Fibroblast of the aortic adventitia (primary cell): ENCODE results near the gene SH3RF3. TPM values are rescaled to one million over a fixed set of nuclear protein-coding genes. Genes with fewer than 3 reads are reported as not detected.

Experiments used
- DNase-seq: peaks from one replicate; pipeline ENCODE4 v3.0.0-alpha.2; 2010; ENCODE audit warnings: low read depth
- H3K4me3 ChIP-seq: 2 replicates; pipeline ENCODE4 v1.5.1; 2011; ENCODE audit warnings: low read depth, mild to moderate bottlenecking, control low read depth, low read length, moderate library complexity
- total RNA-seq: library from RNA; depleted of rRNA; stranded (reverse); fragments of >200 nt; gene quantifications from 2 replicates; pipeline ENCODE4 v1.2.3, GENCODE V29; 2012; ENCODE audit warnings: low replicate concordance
- TF ChIP-seq, protein P1 (sequence below): IDR thresholded peaks from 2 replicates; pipeline ENCODE4 v1.5.1; 2011; ENCODE audit warnings: mild to moderate bottlenecking, low read length, control low read depth, inconsistent platforms; ENCODE audit not compliant: insufficient read depth

The SH3RF3 gene
- total RNA-seq, 1 donor: 8.4 TPM

DNA sequence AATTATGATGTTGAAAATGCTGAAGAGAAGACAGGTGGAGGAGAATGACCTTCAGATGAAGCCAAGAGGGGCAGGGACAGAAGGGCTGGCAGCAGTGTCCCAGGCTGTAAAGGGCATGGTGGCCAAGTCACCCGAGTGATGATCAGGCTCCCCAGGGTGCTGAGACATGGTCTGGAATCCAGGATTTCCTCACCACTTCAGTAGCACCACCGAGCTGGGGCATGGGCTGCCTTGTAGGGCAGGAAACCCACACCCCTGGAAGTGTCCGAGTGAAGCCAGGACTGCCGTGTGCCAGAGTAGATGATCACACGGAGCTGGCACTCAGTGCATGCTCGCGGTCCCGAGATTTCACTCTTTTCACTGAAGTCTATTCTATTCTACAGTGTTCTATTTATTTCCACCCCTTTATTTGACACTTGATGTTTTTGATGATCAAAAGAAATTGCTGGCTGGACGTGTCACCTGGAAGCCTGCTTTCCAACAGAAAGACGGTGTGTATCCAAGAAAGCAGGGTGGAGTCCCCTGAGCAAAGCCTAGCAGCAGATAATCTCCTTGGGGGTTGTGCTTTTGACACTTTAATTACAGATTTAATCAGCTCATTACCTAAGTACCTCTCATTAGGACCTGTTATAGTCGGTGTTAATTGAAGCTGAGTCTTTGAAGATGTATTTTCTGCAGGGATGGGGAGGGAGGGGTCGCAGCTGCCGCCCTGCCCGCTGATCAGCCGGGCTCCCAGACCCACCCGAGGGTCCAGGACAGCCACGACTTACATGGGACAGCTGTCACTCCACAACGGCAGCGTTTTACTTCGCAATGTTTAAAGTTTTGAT lies 392.4 kb downstream of the SH3RF3 start:
- no peak for DNase-seq
- TF ChIP-seq, protein P1, sequence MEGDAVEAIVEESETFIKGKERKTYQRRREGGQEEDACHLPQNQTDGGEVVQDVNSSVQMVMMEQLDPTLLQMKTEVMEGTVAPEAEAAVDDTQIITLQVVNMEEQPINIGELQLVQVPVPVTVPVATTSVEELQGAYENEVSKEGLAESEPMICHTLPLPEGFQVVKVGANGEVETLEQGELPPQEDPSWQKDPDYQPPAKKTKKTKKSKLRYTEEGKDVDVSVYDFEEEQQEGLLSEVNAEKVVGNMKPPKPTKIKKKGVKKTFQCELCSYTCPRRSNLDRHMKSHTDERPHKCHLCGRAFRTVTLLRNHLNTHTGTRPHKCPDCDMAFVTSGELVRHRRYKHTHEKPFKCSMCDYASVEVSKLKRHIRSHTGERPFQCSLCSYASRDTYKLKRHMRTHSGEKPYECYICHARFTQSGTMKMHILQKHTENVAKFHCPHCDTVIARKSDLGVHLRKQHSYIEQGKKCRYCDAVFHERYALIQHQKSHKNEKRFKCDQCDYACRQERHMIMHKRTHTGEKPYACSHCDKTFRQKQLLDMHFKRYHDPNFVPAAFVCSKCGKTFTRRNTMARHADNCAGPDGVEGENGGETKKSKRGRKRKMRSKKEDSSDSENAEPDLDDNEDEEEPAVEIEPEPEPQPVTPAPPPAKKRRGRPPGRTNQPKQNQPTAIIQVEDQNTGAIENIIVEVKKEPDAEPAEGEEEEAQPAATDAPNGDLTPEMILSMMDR: no peak

DNA sequence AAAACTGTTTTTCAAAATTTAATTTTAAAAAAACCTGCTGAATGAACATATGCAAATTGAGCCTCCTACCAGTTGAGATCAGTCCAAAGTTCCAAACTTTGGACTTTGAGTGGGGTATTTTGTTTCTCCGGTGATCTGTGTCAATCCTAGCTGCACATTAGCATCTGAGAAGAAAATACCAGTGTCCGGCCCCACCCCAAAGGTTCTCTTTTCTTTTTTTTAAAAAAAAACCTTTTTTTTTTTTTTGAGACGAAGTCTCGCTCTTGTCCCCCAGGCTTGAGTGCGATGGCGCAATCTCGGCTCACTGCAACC lies 393.0 kb downstream of the SH3RF3 start:
- no peak overlapping the region for H3K4me3 ChIP-seq
- DNase-seq: no peak
- TF ChIP-seq, protein P1: no peak

More for the DNA sequence above, 392.4 kb downstream of the SH3RF3 start:
- H3K4me3 ChIP-seq: no peak overlapping the region

DNA sequence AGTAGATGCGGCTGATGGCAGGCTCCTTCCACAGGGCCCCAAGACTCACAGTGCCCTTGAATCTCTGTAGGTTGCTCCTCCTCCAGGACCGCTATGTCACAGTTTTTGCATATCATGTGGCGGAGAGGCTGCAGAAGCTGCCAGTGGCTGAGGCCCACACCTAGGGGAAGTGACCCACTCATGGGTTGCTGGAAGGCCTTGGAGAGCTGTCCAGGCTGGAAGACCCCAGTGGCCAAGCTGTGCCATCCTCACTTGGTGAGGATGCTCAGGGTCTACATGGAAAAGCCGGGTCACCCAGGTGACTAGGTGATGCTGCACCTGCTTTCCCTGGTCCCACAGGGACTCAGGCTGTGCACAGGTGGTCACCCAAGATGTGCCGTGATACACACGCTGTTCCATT lies 394.1 kb downstream of the SH3RF3 start:
- DNase-seq: no peak
- no peak overlapping the region for H3K4me3 ChIP-seq
- TF ChIP-seq, protein P1: no peak

DNA sequence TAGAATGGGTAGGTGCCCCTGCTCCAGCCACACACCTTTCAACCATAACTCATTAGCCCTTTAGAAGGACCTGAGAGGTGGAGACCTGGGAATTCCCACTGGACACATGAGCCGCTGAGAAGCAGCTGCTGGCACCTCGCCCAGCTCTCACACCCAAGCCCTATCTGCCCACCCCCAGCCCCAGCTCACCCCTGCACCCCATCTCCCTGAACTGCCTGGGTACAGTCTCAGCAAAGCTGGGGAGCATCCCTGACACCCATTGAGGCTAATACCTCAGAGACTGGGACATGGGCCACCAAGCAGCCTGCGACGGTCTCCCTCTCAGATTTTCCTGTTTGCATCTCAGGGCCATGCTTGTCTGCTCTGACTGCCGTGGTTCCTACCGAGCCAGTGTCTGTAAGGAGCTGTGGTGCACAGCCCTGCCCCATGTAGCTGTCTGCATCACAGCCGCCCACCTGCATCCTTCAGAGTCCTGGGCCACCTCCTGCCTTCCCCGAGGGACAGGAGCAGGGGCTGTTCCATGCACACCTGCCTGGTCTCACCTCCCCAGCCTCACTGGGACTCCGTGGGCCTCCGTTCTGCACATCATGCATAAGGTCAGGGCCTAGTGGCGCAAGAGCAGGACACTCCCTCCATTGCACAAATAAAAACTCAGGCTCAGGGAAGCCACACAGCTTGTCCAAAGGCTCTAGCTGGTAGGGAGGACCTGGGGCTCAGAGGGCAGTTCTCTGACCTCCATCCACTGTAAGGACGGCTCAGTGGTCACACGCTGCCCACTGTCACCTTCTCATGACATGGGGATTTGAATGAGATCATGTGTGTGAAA lies 394.7 kb downstream of the SH3RF3 start:
- TF ChIP-seq, protein P1: no peak
- no peak overlapping the region for H3K4me3 ChIP-seq
- DNase-seq: no peak

DNA sequence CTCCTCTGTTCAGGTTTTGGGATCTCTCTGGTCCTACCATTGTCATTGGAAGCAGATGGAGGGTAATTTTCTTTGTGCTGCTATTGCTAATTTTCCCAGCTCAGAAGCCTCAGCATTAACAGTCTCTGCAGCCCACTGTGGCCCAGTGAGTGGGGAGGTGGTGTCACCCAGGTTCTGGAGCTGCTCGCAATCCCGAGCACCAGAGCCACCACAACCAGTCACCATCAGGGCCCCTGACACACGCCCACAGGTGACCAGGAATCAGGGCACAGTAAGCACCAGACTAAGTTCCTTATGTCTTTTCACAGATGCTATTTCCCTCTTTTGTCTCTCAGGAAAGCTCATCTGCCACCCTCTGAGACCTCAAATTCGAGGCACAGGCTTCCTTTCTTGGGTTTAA lies 396.8 kb downstream of the SH3RF3 start:
- no peak for DNase-seq
- TF ChIP-seq, protein P1: no peak
- H3K4me3 ChIP-seq: no peak overlapping the region

DNA sequence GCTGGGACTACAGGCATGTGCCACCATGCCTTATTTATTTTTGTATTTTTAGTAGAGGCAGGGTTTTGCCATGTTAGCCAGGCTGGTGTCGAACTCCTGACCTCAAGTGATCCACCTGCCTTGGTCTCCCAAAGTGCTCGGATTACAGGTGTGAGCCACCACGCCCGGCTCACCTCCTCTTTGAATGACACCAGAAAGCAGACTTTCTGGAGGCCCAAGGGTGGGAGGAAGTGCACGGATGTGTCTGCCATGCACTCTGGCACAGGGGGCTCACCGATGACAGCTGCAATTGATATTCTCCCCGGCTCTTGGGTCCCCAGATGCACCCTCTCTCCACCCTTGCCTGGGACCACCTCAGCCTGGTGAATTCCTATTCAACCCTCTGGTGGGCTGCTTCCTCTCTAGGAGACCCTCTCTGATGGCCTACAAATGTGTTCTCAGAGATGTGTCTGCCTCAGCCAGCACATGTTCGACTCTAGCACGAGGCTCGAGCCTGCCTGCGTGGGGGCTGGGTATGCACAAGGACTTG lies 397.5 kb downstream of the SH3RF3 start:
- DNase-seq: no peak
- H3K4me3 ChIP-seq: no peak overlapping the region
- TF ChIP-seq, protein P1: no peak
